GM12872 (cell line): ENCODE measurements around the gene KLHL3.

Source experiments
- CTCF ChIP-seq: IDR thresholded peaks from 3 replicates; pipeline ENCODE4 v1.5.1; 2011; ENCODE audit warnings: low read depth, mild to moderate bottlenecking, low read length, moderate library complexity; ENCODE audit not compliant: insufficient read depth

KLHL3 gene

GRCh38 chr5:137693307-137693950 is 42.5 kb downstream of the KLHL3 start:
- no peak for TF ChIP-seq CTCF

GRCh38 chr5:137689306-137689705 is 46.6 kb downstream of the KLHL3 start:
- no peak for TF ChIP-seq CTCF

- TF ChIP-seq CTCF: no peak
Measured at GRCh38 chr5:137688210-137688840, 47.6 kb downstream of the KLHL3 start.

GRCh38 chr5:137684761-137685160 is 51.1 kb downstream of the KLHL3 start:
- TF ChIP-seq CTCF: no peak

- no peak for TF ChIP-seq CTCF
Measured at GRCh38 chr5:137681191-137681590, 54.7 kb downstream of the KLHL3 start.

GRCh38 chr5:137679910-137680309 is 56.0 kb downstream of the KLHL3 start:
- no peak for TF ChIP-seq CTCF

GRCh38 chr5:137679195-137679594 is 56.7 kb downstream of the KLHL3 start:
- no peak for TF ChIP-seq CTCF
